Measurements from ENCODE around the gene CACNG8. TPM values are rescaled to one million over a fixed set of nuclear protein-coding genes. Genes with fewer than 3 reads are reported as not detected.

Gene CACNG8
- total RNA-seq, 4 donors from 2014 or later = not detected

DNA sequence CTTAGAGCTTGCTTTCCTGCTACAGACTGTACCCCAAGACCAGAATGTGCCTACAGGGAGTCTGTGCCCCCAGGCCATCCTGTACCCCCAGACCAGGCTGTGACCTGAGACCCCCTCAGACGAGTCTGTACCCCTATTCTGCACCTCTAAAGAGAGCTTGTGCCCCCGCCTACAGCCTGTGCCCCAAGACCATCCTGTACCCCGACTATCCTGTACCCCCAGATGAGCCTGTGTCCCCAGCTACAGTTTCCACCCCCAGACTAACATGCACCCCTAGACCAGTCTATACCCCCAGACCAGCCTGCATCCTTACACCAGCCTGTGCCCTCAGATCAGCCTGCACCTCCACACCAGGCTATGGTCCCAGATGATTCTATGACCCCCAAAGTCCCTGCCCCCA, 30.7 kb downstream of the CACNG8 start:
- in situ Hi-C loops (cut with MboI; ENCODE audit: low pct_ligation_motif_present in 1 of 4, low pct_unique_long_range_greater_than_20kb in 1 of 4, low sequenced_read_pairs in 3 of 4) = no loop called here
- Histone ChIP-seq H3K27ac (no peak overlapping the region), H3K36me3 (no peaks in the 10 kb centered on the region), H3K9me3 (no peaks in the 10 kb centered on the region), H3K27me3 (peaks cover 63% of the 10 kb centered on the region), H3K4me1 (peaks cover 3 to 9% (median 7%) of the 10 kb centered on the region in 4 donors), H3K4me3 (no peak overlapping the region)
- 74% methylated on average over 3 of the region's 3 CpGs; no CpG with 5 or more reads in 1 of the 2 donors for WGBS, 2 donors (ENCODE audit: low coverage in 1 of 2)
- DNase-seq = no peak
- intact Hi-C loops (cut with DNase I; ENCODE audit: low total_unique reads) = no loop called here
- TF ChIP-seq POLR2A (IDR thresholded peaks at IDR 0.05) (no peak), POLR2AphosphoS5 (IDR thresholded peaks at IDR 0.05) (no peak), EP300 (IDR thresholded peaks at IDR 0.05; ENCODE audit: low read depth) (no peak), CTCF (IDR thresholded peaks at IDR 0.05) (no peak)

DNA sequence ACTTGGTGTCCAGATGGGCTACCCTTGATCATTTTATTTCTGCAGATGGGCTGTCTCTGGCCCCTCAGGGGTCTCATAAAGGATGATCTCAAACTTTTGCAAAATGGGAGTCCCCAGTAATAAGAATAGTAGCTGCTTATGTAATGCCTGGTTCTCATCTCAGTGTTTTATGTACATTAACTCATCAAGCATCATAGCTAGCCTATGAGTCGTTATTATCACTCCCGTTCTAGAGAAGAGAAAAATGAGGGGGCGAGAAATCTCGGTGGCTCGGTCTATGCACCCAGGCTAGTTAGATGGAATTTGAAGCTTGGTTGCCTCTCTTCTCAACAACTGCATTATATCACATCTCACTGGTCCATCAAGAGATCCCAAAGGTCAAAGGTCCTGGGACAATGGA, 32.1 kb downstream of the CACNG8 start:
- no peak for DNase-seq
- TF ChIP-seq POLR2A (IDR thresholded peaks at IDR 0.05) (no peak), EP300 (IDR thresholded peaks at IDR 0.05; ENCODE audit: low read depth) (no peak), CTCF (IDR thresholded peaks at IDR 0.05) (no peak), POLR2AphosphoS5 (IDR thresholded peaks at IDR 0.05) (no peak)

GRCh38 chr19:53998223-53998622, 35.5 kb downstream of the CACNG8 start:
- WGBS, 2 donors (ENCODE audit: low coverage in 1 of 2) = 56 to 63% methylated on average over 5 to 7 of the region's 7 CpGs
- TF ChIP-seq POLR2A (IDR thresholded peaks at IDR 0.05) (no peak), EP300 (IDR thresholded peaks at IDR 0.05; ENCODE audit: low read depth) (no peak), CTCF (IDR thresholded peaks at IDR 0.05) (no peak), POLR2AphosphoS5 (IDR thresholded peaks at IDR 0.05) (no peak)
- no peak for DNase-seq
- Histone ChIP-seq H3K36me3 (no peaks in the 10 kb centered on the region), H3K9me3 (no peaks in the 10 kb centered on the region), H3K27ac (no peak overlapping the region), H3K4me3 (no peak overlapping the region), H3K27me3 (peaks cover 43% of the 10 kb centered on the region), H3K4me1 (no peaks in the 10 kb centered on the region)
- intact Hi-C loops (cut with DNase I; ENCODE audit: low total_unique reads) = no loop called here
- in situ Hi-C loops (cut with MboI; ENCODE audit: low pct_ligation_motif_present in 1 of 4, low pct_unique_long_range_greater_than_20kb in 1 of 4, low sequenced_read_pairs in 3 of 4) = no loop called here

More for the DNA sequence above, 32.1 kb downstream of the CACNG8 start:
- intact Hi-C loops (cut with DNase I; ENCODE audit: low total_unique reads) = no loop called here
- peaks cover 67% of the 10 kb centered on the region for H3K27me3 ChIP-seq
- no peak overlapping the region for H3K27ac ChIP-seq
- in situ Hi-C loops (cut with MboI; ENCODE audit: low pct_ligation_motif_present in 1 of 4, low pct_unique_long_range_greater_than_20kb in 1 of 4, low sequenced_read_pairs in 3 of 4) = no loop called here
- WGBS, 2 donors (ENCODE audit: low coverage in 1 of 2) = 84% methylated on average over 5 of the region's 5 CpGs; no CpG with 5 or more reads in 1 of the 2 donors
- H3K9me3 ChIP-seq = no peaks in the 10 kb centered on the region
- H3K4me3 ChIP-seq = no peak overlapping the region
- H3K36me3 ChIP-seq = no peaks in the 10 kb centered on the region
- peaks cover 3 to 9% (median 7%) of the 10 kb centered on the region in 4 donors for H3K4me1 ChIP-seq

DNA sequence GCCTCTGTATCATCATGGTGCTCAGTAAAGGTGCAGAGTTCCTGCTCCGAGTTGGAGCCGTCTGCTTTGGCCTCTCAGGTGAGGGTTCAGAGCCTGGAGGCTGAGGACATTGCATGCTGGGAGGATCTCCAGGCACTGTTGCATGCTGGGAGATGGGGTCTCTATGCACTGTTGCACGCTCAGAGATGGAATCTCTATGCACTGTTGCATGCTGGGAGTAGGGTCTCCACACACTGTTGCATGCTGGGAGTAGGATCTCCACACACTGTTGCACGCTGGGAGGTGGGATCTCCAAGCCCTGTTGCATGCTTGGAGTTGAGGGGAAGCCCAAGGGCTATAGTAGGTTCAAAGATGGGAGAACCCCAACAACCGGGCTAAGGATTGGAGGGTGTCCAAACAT, 37.0 kb downstream of the CACNG8 start:
- no peaks in the 10 kb centered on the region for H3K36me3 ChIP-seq
- H3K9me3 ChIP-seq = no peaks in the 10 kb centered on the region
- TF ChIP-seq CTCF (IDR thresholded peaks at IDR 0.05) (no peak), POLR2AphosphoS5 (IDR thresholded peaks at IDR 0.05) (no peak), EP300 (IDR thresholded peaks at IDR 0.05; ENCODE audit: low read depth) (no peak), POLR2A (IDR thresholded peaks at IDR 0.05) (no peak)
- H3K27me3 ChIP-seq = peaks cover 43% of the 10 kb centered on the region
- intact Hi-C loops (cut with DNase I; ENCODE audit: low total_unique reads) = no loop called here
- in situ Hi-C loops (cut with MboI; ENCODE audit: low pct_ligation_motif_present in 1 of 4, low pct_unique_long_range_greater_than_20kb in 1 of 4, low sequenced_read_pairs in 3 of 4) = no loop called here
- no peak overlapping the region for H3K27ac ChIP-seq
- no peaks in the 10 kb centered on the region for H3K4me1 ChIP-seq
- no peak for DNase-seq
- 61 to 100% methylated on average over 1 to 5 of the region's 5 CpGs for WGBS, 2 donors (ENCODE audit: low coverage in 1 of 2)
- H3K4me3 ChIP-seq = no peak overlapping the region
